B cell (primary cell): ENCODE data around the gene CRTC1. TPM values are rescaled to one million over a fixed set of nuclear protein-coding genes. Genes with fewer than 3 reads are reported as not detected.

Experiments used
- ATAC-seq: fragments of 200-7000 bp; cut with Tn5 transposase; one replicate; pipeline ENCODE4 v1.10.0; 2021; ENCODE audit warnings: low read depth, mild to moderate bottlenecking, moderate number of reproducible peaks, moderate library complexity
- CTCF ChIA-PET: fragments of 350-600 bp; sonication (Branson Sonifier 250); formaldehyde crosslinking; loops from one replicate; lab custom pipeline; 2021; ENCODE audit warnings: antibody characterized with exemption, inconsistent platforms; lab: Charles Lee
- POLR2A ChIA-PET: fragments of 350-600 bp; sonication (Branson Sonifier 250); formaldehyde crosslinking; loops from one replicate; lab custom pipeline; 2021; ENCODE audit warnings: antibody characterized with exemption; lab: Charles Lee
- DNase-seq: peaks from one replicate; pipeline ENCODE4 v3.0.0; 2013
- H2AFZ ChIP-seq: 2 replicates; pipeline ENCODE4 v1.6.1; 2012; ENCODE audit warnings: mild to moderate bottlenecking, low read depth, low read length; ENCODE audit not compliant: insufficient read depth, poor library complexity, severe bottlenecking
- H3K27ac ChIP-seq, 2 donors: 1 replicate in 1 of 2; 2 replicates in 1 of 2; pipeline ENCODE4 v1.5.1; 2012 to 2013; ENCODE audit warnings: low read length in 2 of 2, mild to moderate bottlenecking in 2 of 2, moderate library complexity in 1 of 2
- H3K27me3 ChIP-seq, 4 experiments: fragments of 200-600 bp in 1 of 4; sonication (generic) in 1 of 4; replicated peaks in 1 of 4; 1 replicate in 2 of 4; 2 replicates in 2 of 4; pipeline versions ENCODE4 v1.6.1 to v1.7.0; 2013 to 2016; ENCODE audit warnings: low read length in 3 of 4, mild to moderate bottlenecking in 2 of 4, mixed read lengths in 1 of 4, moderate library complexity in 1 of 4; ENCODE audit not compliant: insufficient read depth in 4 of 4, control insufficient read depth in 3 of 4; ENCODE audit errors: control extremely low read depth in 1 of 4
- H3K36me3 ChIP-seq, 2 experiments: replicated peaks in 1 of 2; 1 replicate in 1 of 2; 2 replicates in 1 of 2; pipeline versions ENCODE4 v1.6.1 to v1.7.1; 2013; ENCODE audit warnings: low read length in 1 of 2; ENCODE audit not compliant: insufficient read depth in 2 of 2, control insufficient read depth in 1 of 2; ENCODE audit errors: control extremely low read depth in 1 of 2, extremely low read depth in 1 of 2
- H3K4me1 ChIP-seq, 2 donors: fragments of 200-600 bp in 1 of 2; sonication (generic) in 1 of 2; 1 replicate in 1 of 2; 2 replicates in 1 of 2; pipeline versions ENCODE4 v1.5.1 to v1.6.1; 2013 to 2017; ENCODE audit warnings: low read length in 2 of 2; ENCODE audit not compliant: control insufficient read depth in 2 of 2, insufficient read depth in 2 of 2
- H3K4me2 ChIP-seq: replicated peaks from 2 replicates; pipeline ENCODE3; 2012; ENCODE audit warnings: mild to moderate bottlenecking, low read depth, low read length; ENCODE audit not compliant: poor library complexity, severe bottlenecking
- H3K4me3 ChIP-seq, 5 experiments: fragments of 200-600 bp in 1 of 5; sonication (generic) in 1 of 5; 1 replicate in 3 of 5; 2 replicates in 2 of 5; pipeline versions ENCODE4 v1.5.1 to v1.7.0; 2011 to 2016; ENCODE audit warnings: low read length in 4 of 5, mild to moderate bottlenecking in 4 of 5, low read depth in 2 of 5, control low read depth in 1 of 5, moderate library complexity in 1 of 5; ENCODE audit not compliant: insufficient read depth in 1 of 5; ENCODE audit errors: control extremely low read depth in 1 of 5, extremely low read depth in 1 of 5
- H3K79me2 ChIP-seq: fragments of 200-600 bp; sonication (generic); one replicate; pipeline ENCODE4 v1.6.0; 2016; ENCODE audit warnings: low read length; ENCODE audit not compliant: control insufficient read depth, insufficient read depth
- H3K9ac ChIP-seq: fragments of 200-600 bp; sonication (generic); 2 replicates; pipeline ENCODE4 v1.6.1; 2017; ENCODE audit warnings: mild to moderate bottlenecking, low read length, moderate library complexity
- H3K9me3 ChIP-seq, 3 donors: one replicate each; pipeline versions ENCODE4 v1.6.1 to v1.7.1; 2013; ENCODE audit warnings: low read length in 2 of 3; ENCODE audit not compliant: control insufficient read depth in 2 of 3, insufficient read depth in 1 of 3; ENCODE audit errors: control extremely low read depth in 1 of 3
- H4K20me1 ChIP-seq: 2 replicates; pipeline ENCODE4 v1.6.0; 2012; ENCODE audit warnings: mild to moderate bottlenecking, low read length; ENCODE audit not compliant: insufficient read depth, control insufficient read depth, poor library complexity, severe bottlenecking
- H3K27ac Mint-ChIP-seq: one replicate; pipeline ENCODE4 v1.8.0; 2021; ENCODE audit warnings: mixed read lengths
- H3K27me3 Mint-ChIP-seq: one replicate; pipeline ENCODE4 v1.8.0; 2021; ENCODE audit warnings: mixed read lengths
- H3K4me1 Mint-ChIP-seq: one replicate; pipeline ENCODE4 v1.8.0; 2021; ENCODE audit warnings: mixed read lengths
- H3K4me3 Mint-ChIP-seq: one replicate; pipeline ENCODE4 v1.8.0; 2021; ENCODE audit warnings: mixed read lengths
- H3K9me3 Mint-ChIP-seq: one replicate; pipeline ENCODE4 v1.8.0; 2022; ENCODE audit warnings: mixed read lengths; ENCODE audit not compliant: insufficient read depth
- CTCF ChIP-seq: fragments of 200-600 bp; IDR thresholded peaks from one replicate; pipeline ENCODE4 v1.8.0; 2022; ENCODE audit warnings: antibody characterized with exemption, mild to moderate bottlenecking
- EZH2 ChIP-seq: IDR thresholded peaks from 2 replicates; pipeline ENCODE4 v1.6.1; 2012; ENCODE audit warnings: borderline replicate concordance, low read depth, mild to moderate bottlenecking, moderate library complexity, low read length; ENCODE audit not compliant: insufficient read depth, poor library complexity, severe bottlenecking
- WGBS: methylation state at CpG from one replicate; pipeline ENCODE4 v1.1.5; 2013; ENCODE audit warnings: missing lambda C conversion rate; ENCODE audit not compliant: insufficient coverage; 5-methylcytosine and 5-hydroxymethylcytosine counted together
- intact Hi-C: fragments of 100-400 bp; cut with micrococcal nuclease; formaldehyde crosslinking; loops from one replicate; pipeline ENCODE4 v1.10.0; 2022
- polyA plus RNA-seq: library from polyadenylated mRNA; depleted of rRNA; stranded (reverse); fragments of >200 nt; gene quantifications from 2 replicates; pipeline ENCODE4 v1.2.3, GENCODE V29; 2012
- total RNA-seq, 2 donors: library from RNA; stranded (reverse); fragments of 120-200 nt in 1 of 2; gene quantifications; 1 replicate in 1 of 2; 2 replicates in 1 of 2; pipeline versions ENCODE4 v1.2.3 to v1.2.4, GENCODE V29; 2013 to 2022

CRTC1 gene
- total and polyA plus RNA-seq, 2 donors (not counting 1 experiment from before 2014, with no cell fraction given), result 15.9 to 30.1 TPM

- no peak overlapping the region for H3K4me3 Mint-ChIP-seq
- H4K20me1 ChIP-seq, result no peaks in the 10 kb centered on the region
- peaks cover 0 to 3% (median 0%) of the 10 kb centered on the region in 3 donors for H3K9me3 ChIP-seq
- intact Hi-C loops, result no loop called here
- H3K27me3 ChIP-seq, result no peaks in the 10 kb centered on the region
- ChIA-PET CTCF (no interaction called here), POLR2A (no interaction called here)
- no peak for TF ChIP-seq EZH2
- no peak for TF ChIP-seq CTCF
- H3K27ac ChIP-seq, result no peak overlapping the region
- no peak overlapping the region for H3K4me2 ChIP-seq
- H3K4me1 ChIP-seq, result peaks cover 0 to 23% of the 10 kb centered on the region in 2 donors
- no peak overlapping the region for H3K4me3 ChIP-seq
- H3K27ac Mint-ChIP-seq, result no peak overlapping the region
- peaks cover 0 to 18% of the 10 kb centered on the region in 2 experiments for H3K36me3 ChIP-seq
- no peaks in the 10 kb centered on the region for H3K9me3 Mint-ChIP-seq
- no peak overlapping the region for H2AFZ ChIP-seq
- peaks cover 9% of the 10 kb centered on the region for H3K4me1 Mint-ChIP-seq
- no peak for DNase-seq
- H3K27me3 Mint-ChIP-seq, result no peaks in the 10 kb centered on the region
- H3K79me2 ChIP-seq, result no peaks in the 10 kb centered on the region
- no peak for ATAC-seq
- 98% methylated on average over 53 of the region's 55 CpGs for WGBS
- no peak overlapping the region for H3K9ac ChIP-seq
Observed at GRCh38 chr19:18667531-18668251, 15.8 kb upstream of the CRTC1 start.

- Histone ChIP-seq H3K4me2 (no peak overlapping the region), H3K4me3 (no peak overlapping the region), H3K27ac (no peak overlapping the region), H3K36me3 (peaks cover 0 to 18% of the 10 kb centered on the region in 2 experiments), H3K27me3 (no peaks in the 10 kb centered on the region), H4K20me1 (no peaks in the 10 kb centered on the region), H3K4me1 (peaks cover 0 to 23% of the 10 kb centered on the region in 2 donors), H3K9ac (no peak overlapping the region), H2AFZ (no peak overlapping the region), H3K9me3 (peaks cover 0 to 3% (median 0%) of the 10 kb centered on the region in 3 donors), H3K79me2 (no peaks in the 10 kb centered on the region)
- POLR2A ChIA-PET, result no interaction called here
- Mint-ChIP-seq H3K4me3 (no peak overlapping the region), H3K27ac (no peak overlapping the region), H3K4me1 (peaks cover 9% of the 10 kb centered on the region), H3K27me3 (no peaks in the 10 kb centered on the region), H3K9me3 (no peaks in the 10 kb centered on the region)
- DNase-seq (no peak), ATAC-seq (no peak)
- TF ChIP-seq EZH2 (no peak), CTCF (no peak)
- intact Hi-C loops, result no loop called here
- WGBS, result 98% methylated on average over 38 of the region's 38 CpGs
- CTCF ChIA-PET, result no interaction called here
Observed at GRCh38 chr19:18668252-18668631, 15.2 kb upstream of the CRTC1 start.
